ENCODE data around the gene OR5I1.

OR5I1 gene

GRCh38 chr11:55942785-55943392 is 6.7 kb upstream of the OR5I1 start:
- Histone ChIP-seq H4K20me1 (ENCODE audit: insufficient read depth, low read length) (no peaks in the 10 kb centered on the region), H3K9me3 (ENCODE audit: insufficient read depth, low read length, severe bottlenecking) (no peaks in the 10 kb centered on the region), H3K4me2 (ENCODE audit: insufficient read depth, low read length) (no peak overlapping the region), H3K9ac (ENCODE audit: low read depth, low read length) (no peak overlapping the region), H3K4me3 (ENCODE audit: low read depth in 1 of 2, low read length in 2 of 2) (no peak overlapping the region), H3K27me3 (ENCODE audit: insufficient read depth, low read length, poor library complexity) (no peaks in the 10 kb centered on the region), H3K27ac (ENCODE audit: low read length) (no peak overlapping the region), H3K79me2 (ENCODE audit: insufficient read depth, low read length) (no peaks in the 10 kb centered on the region), H3K4me1 (ENCODE audit: insufficient read depth, low read length) (no peaks in the 10 kb centered on the region), H2AFZ (ENCODE audit: low read depth, low read length) (no peak overlapping the region), H3K36me3 (ENCODE audit: insufficient read depth, low read length) (no peaks in the 10 kb centered on the region)
- TF ChIP-seq EZH2 (IDR thresholded peaks at IDR 0.05; ENCODE audit: borderline replicate concordance, low read depth, low read length, severe bottlenecking) (no peak), CTCF (IDR thresholded peaks at IDR 0.05; ENCODE audit: borderline replicate concordance, extremely low read depth, low read length, poor library complexity, severe bottlenecking) (peak; percentile 70)
- no peak for DNase-seq
- ATAC-seq (ENCODE audit: insufficient read depth, low read depth) = peak; percentile 53; the same call in 1 of the 3 replicates

DNA sequence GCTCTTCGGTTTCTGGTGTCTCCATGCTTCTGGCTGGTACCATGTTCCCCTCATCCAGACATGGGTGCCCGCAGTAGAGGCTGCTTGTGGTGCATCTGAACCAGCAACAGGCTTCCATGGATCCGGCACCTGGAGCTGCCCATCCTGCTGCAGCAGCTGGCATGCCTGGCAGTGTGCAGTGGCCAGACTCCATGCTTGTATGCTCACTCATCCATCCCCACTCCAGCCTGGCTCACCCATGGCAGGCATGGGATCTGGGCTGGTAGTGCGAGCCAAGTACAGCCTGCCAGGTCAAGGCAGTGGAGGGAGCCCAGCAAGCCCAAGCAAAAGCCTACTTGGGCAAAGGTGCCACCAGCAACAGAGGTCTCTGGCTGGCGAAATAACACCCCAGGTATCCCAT is 15.7 kb downstream of the OR5I1 start:
- H4K20me1 ChIP-seq (ENCODE audit: insufficient read depth, low read length) = no peaks in the 10 kb centered on the region
- no peak for ATAC-seq (ENCODE audit: insufficient read depth, low read depth)
- H2AFZ ChIP-seq (ENCODE audit: low read depth, low read length) = no peak overlapping the region
- no peak for DNase-seq
- no peak overlapping the region for H3K9ac ChIP-seq (ENCODE audit: low read depth, low read length)
- H3K79me2 ChIP-seq (ENCODE audit: insufficient read depth, low read length) = no peaks in the 10 kb centered on the region
- H3K4me2 ChIP-seq (ENCODE audit: insufficient read depth, low read length) = no peak overlapping the region
- H3K27me3 ChIP-seq (ENCODE audit: insufficient read depth, low read length, poor library complexity) = no peaks in the 10 kb centered on the region
- no peaks in the 10 kb centered on the region for H3K36me3 ChIP-seq (ENCODE audit: insufficient read depth, low read length)
- H3K4me3 ChIP-seq (ENCODE audit: low read depth in 1 of 2, low read length in 2 of 2) = no peak overlapping the region
- no peak overlapping the region for H3K27ac ChIP-seq (ENCODE audit: low read length)
- no peaks in the 10 kb centered on the region for H3K9me3 ChIP-seq (ENCODE audit: insufficient read depth, low read length, severe bottlenecking)
- TF ChIP-seq EZH2 (IDR thresholded peaks at IDR 0.05; ENCODE audit: borderline replicate concordance, low read depth, low read length, severe bottlenecking) (no peak), CTCF (IDR thresholded peaks at IDR 0.05; ENCODE audit: borderline replicate concordance, extremely low read depth, low read length, poor library complexity, severe bottlenecking) (no peak)
- H3K4me1 ChIP-seq (ENCODE audit: insufficient read depth, low read length) = no peaks in the 10 kb centered on the region

- DNase-seq (no peak), ATAC-seq (ENCODE audit: insufficient read depth, low read depth) (no peak)
- no peak within 1 kb of the TSS for H2AFZ ChIP-seq (ENCODE audit: low read depth, low read length)
- H3K9ac ChIP-seq (ENCODE audit: low read depth, low read length) = no peak within 1 kb of the TSS
- H4K20me1 ChIP-seq (ENCODE audit: insufficient read depth, low read length) = no peaks in the 10 kb centered on the region
- H3K27ac ChIP-seq (ENCODE audit: low read length) = no peak within 1 kb of the TSS
- H3K36me3 ChIP-seq (ENCODE audit: insufficient read depth, low read length) = no peaks in the 10 kb centered on the region
- H3K4me3 ChIP-seq (ENCODE audit: low read depth in 1 of 2, low read length in 2 of 2) = no peak within 1 kb of the TSS
- H3K4me1 ChIP-seq (ENCODE audit: insufficient read depth, low read length) = no peaks in the 10 kb centered on the region
- TF ChIP-seq EZH2 (IDR thresholded peaks at IDR 0.05; ENCODE audit: borderline replicate concordance, low read depth, low read length, severe bottlenecking) (no peak), CTCF (IDR thresholded peaks at IDR 0.05; ENCODE audit: borderline replicate concordance, extremely low read depth, low read length, poor library complexity, severe bottlenecking) (no peak)
- H3K27me3 ChIP-seq (ENCODE audit: insufficient read depth, low read length, poor library complexity) = no peaks in the 10 kb centered on the region
- no peaks in the 10 kb centered on the region for H3K9me3 ChIP-seq (ENCODE audit: insufficient read depth, low read length, severe bottlenecking)
- H3K79me2 ChIP-seq (ENCODE audit: insufficient read depth, low read length) = no peaks in the 10 kb centered on the region
- H3K4me2 ChIP-seq (ENCODE audit: insufficient read depth, low read length) = no peak within 1 kb of the TSS
Measured at GRCh38 chr11:55914482-55914881, 21.7 kb downstream of the OR5I1 start, which contains the start of gene OR5W2. TSS of gene OR5W2 (minus strand) at chr11:55914582. CDS start at chr11:55914582, 0 bp downstream.

Data from DND-41 (cell line).